ENCODE data around the gene TBC1D13. TPM values are rescaled to one million over a fixed set of nuclear protein-coding genes. Genes with fewer than 3 reads are reported as not detected.

Gene TBC1D13, protein sequence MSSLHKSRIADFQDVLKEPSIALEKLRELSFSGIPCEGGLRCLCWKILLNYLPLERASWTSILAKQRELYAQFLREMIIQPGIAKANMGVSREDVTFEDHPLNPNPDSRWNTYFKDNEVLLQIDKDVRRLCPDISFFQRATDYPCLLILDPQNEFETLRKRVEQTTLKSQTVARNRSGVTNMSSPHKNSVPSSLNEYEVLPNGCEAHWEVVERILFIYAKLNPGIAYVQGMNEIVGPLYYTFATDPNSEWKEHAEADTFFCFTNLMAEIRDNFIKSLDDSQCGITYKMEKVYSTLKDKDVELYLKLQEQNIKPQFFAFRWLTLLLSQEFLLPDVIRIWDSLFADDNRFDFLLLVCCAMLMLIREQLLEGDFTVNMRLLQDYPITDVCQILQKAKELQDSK
- total RNA-seq, result 10 to 100 TPM; 21.9 to 24.4 TPM
- long read RNA-seq, partial matches to known transcripts, result 29 of 33 reads
- long read RNA-seq, other reads (novel, unspliced or antisense), result 1 of 33 reads

- intact Hi-C loops (cut with DNase I, micrococcal nuclease), result no loop called here
- peak; percentile 99 for ATAC-seq
Measured at GRCh38 chr9:128786681-128787601, at the start of gene TBC1D13. TBC1D13 (plus strand) TSS chr9:128787253; CDS start chr9:128787354, 101 bp downstream.

GRCh38 chr9:128742401-128742800 is 44.7 kb upstream of the TBC1D13 start:
- intact Hi-C loops (cut with DNase I, micrococcal nuclease), result no loop called here
- DNase-seq (no peak), ATAC-seq (peak; percentile 15)

More at GRCh38 chr9:128786681-128787601, at the start of gene TBC1D13:
- DNase-seq, result peak; percentile 88 to 93

GRCh38 chr9:128743421-128743820 is 43.6 kb upstream of the TBC1D13 start:
- ATAC-seq, result no peak

DNA sequence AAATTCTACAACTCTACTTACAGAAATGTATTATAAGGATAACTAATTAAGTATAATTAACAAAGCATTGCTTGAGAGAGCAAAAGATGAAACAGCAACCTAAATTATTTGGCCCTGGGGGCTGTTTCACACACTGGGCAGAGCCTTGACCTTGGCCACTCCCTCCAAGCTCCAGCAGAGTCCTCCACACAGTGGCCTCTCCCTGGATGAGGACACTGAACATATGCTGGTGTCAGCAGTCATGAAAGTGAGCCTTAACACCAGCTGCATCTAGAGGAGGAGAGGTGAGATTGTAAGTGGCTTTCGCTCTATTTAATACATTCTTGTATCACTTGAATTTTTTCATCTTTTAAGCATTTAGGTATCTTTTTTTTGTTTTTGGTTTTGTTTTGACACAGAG is 39.8 kb upstream of the TBC1D13 start:
- ATAC-seq (no peak), DNase-seq (no peak)
- intact Hi-C loops (cut with DNase I, micrococcal nuclease), result no loop called here

More at GRCh38 chr9:128743421-128743820, 43.6 kb upstream of the TBC1D13 start:
- intact Hi-C loops (cut with DNase I, micrococcal nuclease), result no loop called here
- DNase-seq, result no peak

GRCh38 chr9:128750926-128751595 is 36.0 kb upstream of the TBC1D13 start:
- no peak for ATAC-seq
- intact Hi-C loops (cut with DNase I, micrococcal nuclease), result no loop called here
- no peak for DNase-seq

GRCh38 chr9:128753627-128754026 is 33.4 kb upstream of the TBC1D13 start:
- intact Hi-C loops (cut with DNase I, micrococcal nuclease), result no loop called here
- ATAC-seq (no peak), DNase-seq (no peak)

DNA sequence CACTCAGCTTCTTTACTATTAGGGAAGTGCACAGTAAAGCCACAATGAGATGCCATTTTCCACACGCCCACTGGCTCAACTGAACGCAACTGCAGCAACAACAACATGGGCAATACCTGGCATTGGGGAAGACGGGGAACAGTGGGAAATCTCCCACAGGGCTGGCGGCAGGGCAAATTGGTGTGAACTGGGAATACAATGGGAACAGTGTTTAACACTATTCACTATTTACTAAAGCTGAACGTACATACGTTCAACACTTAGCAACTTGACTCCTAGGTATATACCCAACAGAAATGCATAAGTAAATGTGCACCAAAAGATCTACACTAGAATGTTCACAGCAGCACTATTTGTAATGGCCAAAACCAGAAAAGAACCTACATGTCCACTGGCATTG is 29.5 kb upstream of the TBC1D13 start:
- ATAC-seq (no peak), DNase-seq (no peak)
- intact Hi-C loops (cut with DNase I, micrococcal nuclease), result no loop called here

DNA sequence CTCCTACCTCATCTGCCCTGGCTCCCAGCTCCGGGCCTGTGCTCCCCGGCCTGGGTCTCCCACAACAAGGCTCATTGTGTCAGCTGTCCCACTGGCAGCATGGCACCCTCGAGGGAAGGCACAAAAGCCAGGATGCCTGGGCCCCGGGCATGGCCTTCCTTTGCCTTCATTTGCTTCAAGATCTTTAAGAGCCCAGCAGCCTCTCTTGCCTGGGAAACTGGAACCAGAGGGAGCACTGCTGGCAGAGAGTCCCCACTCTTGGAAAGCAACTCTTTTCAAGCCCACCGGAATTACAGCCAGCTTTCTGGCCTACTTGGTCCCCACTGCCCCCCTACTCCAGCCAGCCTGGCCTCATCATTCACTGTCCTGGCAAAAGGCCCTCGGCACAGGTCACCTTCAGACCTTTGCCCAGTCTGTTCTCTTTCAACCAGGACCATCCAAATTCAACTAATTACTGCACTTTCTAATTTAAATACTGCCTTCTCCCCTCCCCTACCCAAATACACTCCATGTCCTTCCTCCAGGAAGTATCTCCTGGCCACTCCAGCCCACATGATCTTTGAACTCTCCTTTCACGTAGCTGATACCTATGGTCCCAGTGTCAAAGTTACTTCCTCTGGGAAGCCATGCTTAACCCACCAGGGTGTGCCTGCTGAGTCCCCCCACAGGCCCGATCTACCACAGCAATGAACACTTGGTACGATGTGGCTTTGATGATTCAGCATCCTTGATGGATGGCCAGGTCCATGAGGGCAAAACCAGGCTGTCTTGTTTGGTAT is 24.2 kb upstream of the TBC1D13 start:
- DNase-seq, result no peak
- ATAC-seq, result peak; percentile 89
- intact Hi-C loops (cut with DNase I, micrococcal nuclease), result no loop called here

DNA sequence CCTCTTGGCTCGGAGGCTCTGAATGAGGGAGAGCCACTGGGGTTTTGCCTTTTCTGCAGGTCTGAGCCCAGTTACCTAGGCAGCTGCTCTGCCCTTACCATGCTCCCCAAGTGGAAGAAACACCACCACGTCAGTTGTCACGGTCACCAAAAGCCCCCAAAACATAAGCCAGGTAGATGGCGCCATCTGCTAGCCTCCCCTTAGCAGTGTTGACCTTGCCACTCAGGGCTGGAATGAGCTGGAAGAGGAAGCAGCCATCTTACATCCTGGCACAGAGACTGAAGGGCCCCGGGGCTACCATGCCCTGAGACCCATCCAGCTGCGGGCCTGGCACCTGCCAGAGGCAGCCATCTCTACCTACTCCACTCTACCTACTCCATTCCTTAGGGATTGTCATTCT is 22.7 kb upstream of the TBC1D13 start:
- no peak for DNase-seq
- ATAC-seq, result no peak
- intact Hi-C loops (cut with DNase I, micrococcal nuclease), result no loop called here

- ATAC-seq, result no peak
- no peak for DNase-seq
- intact Hi-C loops (cut with DNase I, micrococcal nuclease), result no loop called here
Measured at GRCh38 chr9:128765499-128765898, 21.6 kb upstream of the TBC1D13 start.

- DNase-seq, result no peak
- ATAC-seq, result no peak
- intact Hi-C loops (cut with DNase I, micrococcal nuclease), result no loop called here
Measured at GRCh38 chr9:128768606-128769005, 18.4 kb upstream of the TBC1D13 start.

DNA sequence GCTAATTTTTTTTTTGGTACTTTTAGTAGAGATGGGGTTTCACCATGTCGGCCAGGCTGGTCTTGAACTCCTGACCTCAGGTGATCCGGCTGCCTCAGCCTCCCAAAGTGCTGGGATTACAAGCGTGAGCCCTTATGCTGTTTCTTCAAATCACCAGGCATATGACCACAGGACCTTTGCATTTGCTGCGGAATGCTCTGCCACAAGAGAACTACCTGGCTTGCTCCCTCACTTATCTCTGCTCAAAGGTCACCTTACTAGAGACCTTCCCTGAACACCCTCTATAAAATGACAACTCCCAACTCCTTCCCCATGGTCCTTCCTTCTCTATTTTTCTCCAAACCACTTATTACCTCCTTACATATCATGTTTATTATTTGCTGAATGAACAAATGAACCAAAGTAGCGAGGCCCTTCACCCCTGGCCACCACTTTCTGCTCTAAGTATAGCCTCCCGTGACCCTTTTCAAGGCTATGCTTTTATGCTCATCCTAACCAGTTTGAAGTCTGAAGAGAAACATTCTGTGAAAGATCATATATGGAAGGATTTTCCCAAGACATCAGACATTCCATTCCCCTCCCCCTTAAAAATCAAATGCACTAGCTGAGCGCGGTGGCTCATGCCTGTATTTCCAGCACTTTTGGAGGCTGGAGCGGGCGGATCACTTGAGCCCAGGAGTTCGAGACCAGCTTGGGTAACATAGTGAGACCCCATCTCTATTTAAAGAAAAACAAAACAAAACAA is 16.6 kb upstream of the TBC1D13 start:
- intact Hi-C loops (cut with DNase I, micrococcal nuclease), result no loop called here
- ATAC-seq (peak; percentile 41), DNase-seq (peak in 1 of 2 donors; percentile 15)

DNA sequence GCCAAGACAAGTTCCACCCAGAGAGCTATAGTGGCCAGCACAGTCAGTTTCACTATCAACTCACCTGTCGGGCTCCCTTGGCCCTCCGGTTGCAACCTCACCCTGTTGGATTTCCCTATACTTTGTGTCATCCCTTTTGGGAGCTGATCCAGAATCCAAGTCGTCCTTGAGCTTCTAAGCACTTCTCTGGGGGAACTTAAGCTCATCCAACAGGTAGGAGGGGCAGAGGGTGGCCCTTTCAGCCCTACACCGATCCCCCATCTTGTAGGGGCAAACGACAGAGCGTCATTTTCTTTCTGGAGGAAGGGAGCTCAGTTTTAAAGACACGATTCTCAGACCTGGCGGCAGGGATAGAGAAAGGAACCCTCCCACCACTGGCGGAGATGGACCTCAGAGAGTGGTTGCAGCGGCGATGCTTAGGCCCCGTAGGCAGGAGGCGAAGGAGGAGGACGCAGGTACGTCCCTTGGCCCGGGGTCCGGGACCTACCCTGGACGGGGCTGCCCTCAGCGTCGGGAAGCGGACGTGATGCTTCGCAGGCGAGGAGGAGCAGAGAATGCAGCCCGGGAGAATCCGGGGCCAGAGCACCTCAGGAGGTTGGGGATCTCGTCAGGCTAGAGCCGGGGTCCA is 15.8 kb upstream of the TBC1D13 start:
- ATAC-seq, result peak; percentile 66
- intact Hi-C loops (cut with DNase I, micrococcal nuclease), result no loop called here
- DNase-seq, result peak; percentile 40 to 44

GRCh38 chr9:128771745-128772519 is 15.1 kb upstream of the TBC1D13 start, which contains the start of gene ZER1:
ZER1 (minus strand) TSS chr9:128771927; CDS start chr9:128755565, 16,362 bp downstream.
- intact Hi-C loops (cut with DNase I, micrococcal nuclease), result no loop called here
- ATAC-seq, result peak; percentile 95
- peak; percentile 91 to 97 for DNase-seq

- intact Hi-C loops (cut with DNase I, micrococcal nuclease), result no loop called here
- no peak for ATAC-seq
- DNase-seq, result no peak
Measured at GRCh38 chr9:128773049-128773448, 14.0 kb upstream of the TBC1D13 start.

- ATAC-seq (no peak), DNase-seq (no peak)
- intact Hi-C loops (cut with DNase I, micrococcal nuclease), result no loop called here
Measured at GRCh38 chr9:128774804-128775203, 12.2 kb upstream of the TBC1D13 start.
